HG03558 (cell line): ENCODE results near the gene LRRC4C.
"Not testable (repeated sequence)": the region's sequence is repeated elsewhere in the genome, so short reads cannot be mapped to it uniquely, and the experiment has no call there.

Experiments used
- ATAC-seq: cut with Tn5 transposase; IDR thresholded peaks from one replicate; pipeline ENCODE4 v1.9.1; 2021; ENCODE audit warnings: moderate number of reproducible peaks; ENCODE audit not compliant: unreplicated experiment; ENCODE audit errors: extremely low read depth

Gene LRRC4C

DNA sequence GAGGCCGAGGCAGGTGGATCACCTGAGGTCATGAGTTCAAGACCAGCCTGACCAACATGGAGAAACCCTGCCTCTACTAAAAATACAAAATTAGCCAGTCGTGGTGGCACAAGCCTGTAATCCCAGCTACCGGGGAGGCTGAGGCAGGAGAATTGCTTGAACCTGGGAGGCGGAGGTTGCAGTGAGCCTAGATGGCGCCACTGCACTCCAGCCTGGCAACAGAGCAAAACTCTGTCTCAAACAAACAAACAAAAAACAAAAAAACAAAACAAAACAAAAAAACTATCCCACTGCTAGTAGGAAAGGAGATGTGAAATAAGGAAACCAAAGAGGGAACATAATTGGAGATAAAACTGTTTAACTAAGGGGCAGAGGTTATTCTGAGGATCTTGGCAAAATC is 1291.6 kb downstream of the LRRC4C start:
- ATAC-seq = not testable (repeated sequence)

DNA sequence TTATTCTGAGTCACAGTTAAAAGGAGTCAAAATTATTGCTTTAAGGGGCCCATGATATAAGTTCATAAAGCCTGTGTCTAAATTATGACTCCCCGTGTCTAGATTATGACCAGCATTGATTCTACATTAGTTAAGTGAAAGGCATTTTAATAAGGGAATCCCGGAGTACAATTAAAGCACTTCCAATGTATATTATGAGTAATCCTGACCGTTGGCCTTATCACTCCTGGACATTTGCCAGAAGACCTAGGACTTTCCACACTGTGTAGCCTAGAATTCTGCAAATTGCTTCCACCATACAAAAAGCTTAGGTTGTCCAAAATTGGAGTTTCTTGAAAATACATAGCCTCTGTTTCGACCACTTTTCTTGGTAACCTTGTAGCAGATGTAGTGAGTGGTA is 1292.6 kb downstream of the LRRC4C start:
- ATAC-seq = no peak

DNA sequence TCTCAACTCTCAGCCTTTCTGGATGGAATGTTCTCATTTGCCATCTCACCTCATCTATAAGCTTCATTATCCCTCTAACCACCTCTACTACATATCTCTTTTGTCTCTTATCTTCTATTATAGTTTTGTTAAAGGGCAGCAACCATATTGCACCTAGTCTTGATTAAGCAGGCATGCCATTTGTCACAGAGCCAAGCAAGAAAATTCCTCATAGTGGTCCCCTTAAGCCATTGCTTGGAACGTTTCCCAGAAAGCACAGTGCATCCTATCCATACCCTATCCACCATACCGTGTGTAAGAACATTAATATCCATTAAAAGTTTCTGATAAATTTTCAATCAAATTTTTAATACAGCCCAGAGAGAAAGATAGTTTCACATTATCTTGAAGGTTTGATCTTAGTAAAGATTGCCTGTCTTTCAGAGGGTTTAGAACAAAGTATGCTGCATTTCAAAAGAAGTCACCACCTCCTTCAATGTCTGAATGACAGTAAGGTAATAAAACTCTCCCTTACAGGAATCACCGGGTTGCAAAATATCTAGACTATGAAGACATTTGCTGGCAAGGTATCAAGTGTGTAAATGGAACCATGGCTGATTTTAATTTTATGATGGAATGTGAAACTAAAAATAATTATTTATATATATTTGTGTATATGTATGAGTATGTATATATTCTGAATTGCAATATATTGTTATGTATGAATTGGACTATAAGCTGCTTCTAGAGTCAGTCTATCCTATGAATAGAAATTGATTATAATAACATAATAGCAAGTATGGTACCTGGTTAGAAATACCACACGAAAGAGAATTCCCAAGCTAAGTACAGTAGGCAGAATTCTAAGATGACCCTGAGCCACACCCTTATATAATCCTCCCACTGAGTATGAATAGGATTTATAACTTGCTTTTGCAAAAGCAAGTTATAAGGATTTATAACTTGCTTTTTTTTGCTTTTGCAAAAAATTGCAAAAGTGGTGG is 1296.3 kb downstream of the LRRC4C start:
- ATAC-seq = no peak

DNA sequence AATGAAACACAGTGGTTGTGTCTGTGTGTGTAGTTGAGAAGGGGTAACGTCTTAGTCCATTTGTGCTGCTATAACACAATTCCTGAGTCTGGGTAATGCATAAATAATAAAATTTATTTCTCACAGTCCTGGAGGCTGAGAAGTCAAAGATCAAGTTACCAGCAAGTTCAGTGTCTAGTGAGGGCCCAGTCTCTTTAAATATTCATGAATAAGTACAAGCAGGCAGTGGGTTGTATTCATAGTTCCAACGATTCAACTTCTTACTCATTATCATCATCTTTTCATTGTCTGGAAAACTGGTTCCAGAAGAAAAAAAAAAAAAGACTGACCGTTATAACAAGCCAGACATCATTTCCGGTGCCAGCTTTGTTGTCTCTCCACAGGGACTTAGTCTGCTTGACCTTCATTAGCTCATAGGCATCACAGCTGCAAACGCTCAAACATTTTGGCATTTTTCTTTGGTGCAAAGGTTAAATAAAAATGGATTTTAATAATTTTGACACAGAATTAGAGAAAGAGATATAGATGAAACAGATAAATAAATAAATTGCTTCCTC is 1297.5 kb downstream of the LRRC4C start:
- no peak for ATAC-seq

DNA sequence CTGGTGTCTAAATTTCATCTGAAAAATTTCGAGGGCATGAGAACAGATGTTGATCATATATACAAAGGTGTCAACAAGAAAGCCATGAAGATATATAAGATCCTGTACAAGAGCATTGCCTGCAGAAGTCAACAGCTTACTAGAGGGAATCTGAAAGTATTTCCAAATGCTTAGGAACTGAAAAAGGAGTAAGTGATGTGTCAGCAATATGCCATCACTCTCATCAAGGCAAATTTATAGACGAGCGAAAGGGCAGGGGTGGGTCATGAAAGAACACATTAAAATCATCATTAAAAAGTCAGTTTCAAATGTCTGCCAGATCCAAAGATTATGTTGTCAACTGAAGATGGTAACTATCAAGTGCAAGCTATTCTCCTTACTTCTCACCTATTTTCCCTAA is 1299.0 kb downstream of the LRRC4C start:
- no peak for ATAC-seq

DNA sequence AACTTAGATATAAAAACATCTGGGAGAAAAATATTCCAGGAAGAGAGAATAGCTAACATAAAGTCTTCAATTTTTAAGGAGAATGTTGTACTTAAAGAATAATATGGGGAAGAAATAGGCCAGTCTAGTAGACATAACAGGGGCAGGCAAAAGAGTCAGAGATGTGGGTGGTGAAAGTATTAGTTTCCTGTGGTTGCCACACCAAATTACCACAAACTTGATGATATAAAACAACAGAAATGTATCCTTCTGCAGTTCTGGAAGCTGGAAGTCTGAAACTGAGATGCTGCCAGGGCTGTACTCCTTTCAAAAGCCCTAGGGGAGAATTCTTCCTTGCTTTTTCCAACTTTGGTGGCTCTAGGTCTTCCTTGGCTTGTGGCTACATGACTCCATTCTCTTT is 1309.7 kb downstream of the LRRC4C start:
- ATAC-seq = no peak

DNA sequence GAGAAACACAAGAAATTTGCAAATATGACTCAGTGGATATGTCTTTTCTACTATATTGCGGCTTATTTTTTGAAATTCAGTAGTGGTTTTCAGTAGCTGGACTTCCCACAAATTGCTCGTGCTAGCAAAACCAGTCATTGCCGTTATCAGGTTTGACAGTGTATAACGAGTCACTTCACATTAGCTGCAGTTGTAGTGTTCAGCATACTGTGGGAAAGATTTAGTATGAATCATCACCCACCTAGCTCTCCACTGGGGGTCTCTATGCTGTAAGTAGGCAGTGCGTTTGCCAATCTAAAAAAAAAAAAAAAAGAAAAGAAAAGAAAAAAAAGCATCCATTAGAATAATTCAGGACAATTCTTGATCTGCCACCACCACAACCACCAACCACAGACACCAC is 1318.9 kb downstream of the LRRC4C start:
- no peak for ATAC-seq

DNA sequence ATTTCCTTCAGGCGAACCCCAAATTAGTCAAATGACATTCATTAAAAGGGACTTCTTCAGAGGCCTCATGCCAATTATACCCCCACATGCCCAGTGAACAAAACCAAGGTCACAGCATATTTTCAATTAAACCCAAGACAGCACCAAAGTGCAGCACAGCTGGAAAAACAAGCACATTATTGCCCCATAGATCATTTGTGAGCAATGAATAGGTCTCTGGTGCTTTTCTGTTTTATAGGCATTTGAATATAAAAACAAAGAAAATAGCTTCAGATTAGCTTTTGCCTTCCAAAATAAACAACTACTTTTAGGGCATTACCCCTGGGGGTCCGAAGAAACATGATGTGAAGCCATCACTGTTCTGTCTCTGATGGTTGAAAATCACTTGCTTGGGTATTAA is 1319.9 kb downstream of the LRRC4C start:
- no peak for ATAC-seq

DNA sequence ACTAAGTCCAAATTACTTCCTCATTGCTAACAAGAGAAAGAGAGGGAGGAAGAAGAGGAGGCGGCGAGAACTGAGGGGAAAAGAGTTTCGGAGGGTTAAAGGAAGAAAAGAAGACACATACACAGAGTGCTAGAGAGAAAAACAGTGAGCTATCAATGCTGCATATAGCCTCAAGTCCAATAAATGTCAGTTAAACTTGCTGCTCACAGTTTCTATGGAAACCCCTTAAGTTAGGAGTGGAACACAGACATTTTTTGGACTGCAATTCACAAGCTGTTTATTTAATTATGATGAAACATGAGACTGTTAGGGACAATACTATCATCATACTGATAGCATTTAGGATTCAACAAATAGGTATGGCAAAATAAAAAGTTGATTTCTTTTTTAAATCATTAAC is 1320.4 kb downstream of the LRRC4C start:
- ATAC-seq = no peak

DNA sequence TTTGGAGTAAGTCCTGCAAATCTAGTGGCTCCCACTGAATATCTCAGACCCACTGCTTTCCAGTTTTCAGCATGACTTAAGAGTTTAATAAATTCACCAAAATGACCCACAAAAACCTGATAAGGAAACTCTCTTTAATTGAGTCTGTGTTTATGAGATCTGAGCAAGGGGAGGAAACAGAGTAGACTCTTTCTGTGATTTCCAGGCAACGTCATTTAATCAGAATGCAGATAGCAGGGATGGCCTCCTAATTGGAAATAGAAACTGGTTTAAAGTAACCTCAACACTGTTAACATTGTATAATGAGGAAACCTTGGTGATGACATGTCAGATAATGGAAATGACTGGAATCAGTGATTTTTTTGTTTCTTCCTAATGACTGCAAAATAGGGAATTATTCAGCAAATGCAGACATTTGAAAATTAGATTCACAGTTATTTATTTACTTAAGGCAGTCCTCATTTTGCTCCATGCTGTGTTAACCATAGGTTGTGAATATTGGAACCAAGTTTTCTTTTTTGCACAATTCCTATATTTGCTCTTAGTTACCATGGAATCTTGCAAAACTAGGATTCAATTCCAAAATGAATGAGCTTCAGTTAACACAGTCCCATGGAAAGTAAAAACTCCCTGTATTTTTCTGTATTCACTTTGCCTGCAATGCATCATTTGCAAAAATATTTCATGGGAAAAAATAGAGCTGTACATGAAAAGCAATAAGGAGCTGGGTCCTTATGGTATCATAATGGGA is 1324.5 kb downstream of the LRRC4C start:
- no peak for ATAC-seq

DNA sequence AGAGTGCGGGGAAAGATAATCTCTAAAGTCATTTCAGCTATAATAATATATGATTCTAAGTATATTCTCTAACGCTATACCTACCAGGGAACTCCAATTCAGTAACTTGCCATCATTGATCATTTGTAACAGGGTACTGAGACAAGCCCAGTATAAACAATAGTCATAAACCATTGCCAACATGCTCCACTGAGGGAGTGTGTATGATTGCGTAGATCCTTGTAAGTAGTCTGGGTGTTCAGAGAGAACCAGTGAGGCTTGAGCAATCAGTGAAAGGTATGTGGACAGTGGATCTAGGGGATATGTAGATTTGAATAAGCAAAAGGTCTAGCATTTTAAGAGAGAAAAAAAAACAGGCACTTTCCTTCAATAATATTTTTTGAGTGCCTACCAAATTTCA is 1326.0 kb downstream of the LRRC4C start:
- no peak for ATAC-seq

DNA sequence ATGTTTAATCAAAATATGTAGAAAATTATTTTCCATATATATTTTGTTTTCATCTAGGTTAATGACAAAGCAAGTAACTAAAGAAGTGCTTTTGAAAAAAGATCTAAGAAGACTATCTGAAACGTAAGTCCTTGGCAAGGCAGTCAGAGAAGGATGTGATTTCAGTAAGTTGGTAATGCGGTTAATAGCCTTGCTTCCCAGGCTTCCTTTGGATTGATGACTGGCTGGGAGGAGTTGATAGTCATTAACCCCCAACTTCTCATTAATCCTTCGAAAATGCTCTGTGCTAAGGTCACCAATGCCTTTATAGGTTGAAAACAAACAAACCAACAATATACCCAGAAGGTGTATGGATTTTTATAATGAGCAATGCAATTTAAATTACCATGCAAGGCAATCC is 1326.5 kb downstream of the LRRC4C start:
- ATAC-seq = no peak

DNA sequence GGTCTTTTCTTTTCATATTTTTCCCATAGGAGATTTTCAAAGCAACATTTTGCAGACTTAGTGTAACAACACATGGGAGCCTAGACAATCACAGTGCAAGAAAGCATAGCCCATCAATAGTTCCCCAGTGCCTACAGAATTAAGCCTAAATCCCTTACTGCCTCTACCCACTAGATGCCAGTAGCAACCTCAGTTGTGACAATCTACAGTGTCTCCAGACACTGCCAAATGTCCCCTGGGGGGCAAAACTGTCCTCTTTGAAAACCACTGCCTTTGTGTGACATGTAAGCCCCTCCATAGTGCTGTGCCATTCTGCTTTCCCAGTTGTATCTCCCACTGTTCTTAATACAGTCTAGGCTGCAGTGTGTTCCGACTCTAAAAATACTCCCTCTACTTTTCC is 1329.0 kb downstream of the LRRC4C start:
- no peak for ATAC-seq

DNA sequence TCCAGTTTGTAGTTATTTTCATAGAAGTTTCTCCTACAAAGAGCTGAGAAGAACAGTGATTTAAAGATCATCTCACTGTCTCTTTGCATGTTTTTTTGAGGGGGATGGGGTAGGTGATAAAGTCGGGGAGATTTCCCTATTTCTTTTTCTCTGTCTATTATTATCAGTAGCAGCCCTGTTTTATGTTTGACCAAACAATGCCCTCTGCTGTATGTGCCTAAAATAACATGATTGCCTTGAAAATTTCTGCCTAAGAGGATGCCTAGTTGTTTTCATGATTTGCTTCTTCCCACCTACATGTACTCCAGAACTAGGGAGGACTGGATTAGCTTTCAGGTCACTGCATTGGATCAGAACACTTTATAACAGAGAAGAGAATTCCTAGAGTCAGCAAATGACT is 1330.2 kb downstream of the LRRC4C start:
- ATAC-seq = no peak

DNA sequence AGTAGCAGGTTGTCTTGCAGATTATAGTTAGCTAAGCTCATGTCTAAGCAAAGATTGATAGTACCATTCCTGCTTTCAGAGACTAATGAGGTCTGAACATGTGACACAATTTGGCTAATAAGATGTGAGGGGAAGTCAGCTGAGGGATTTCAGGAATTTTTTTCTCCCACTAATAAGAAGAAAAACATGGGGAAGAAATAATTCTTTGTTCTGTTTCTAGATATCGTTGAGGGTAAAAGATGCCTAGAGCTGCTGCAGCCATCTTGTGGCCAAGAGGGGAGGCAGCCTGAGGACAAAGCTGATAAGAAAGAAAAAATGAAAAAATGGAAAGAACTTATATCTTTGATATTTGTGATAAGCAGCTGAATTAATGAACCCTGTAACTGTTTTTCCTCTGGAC is 1334.4 kb downstream of the LRRC4C start:
- no peak for ATAC-seq

DNA sequence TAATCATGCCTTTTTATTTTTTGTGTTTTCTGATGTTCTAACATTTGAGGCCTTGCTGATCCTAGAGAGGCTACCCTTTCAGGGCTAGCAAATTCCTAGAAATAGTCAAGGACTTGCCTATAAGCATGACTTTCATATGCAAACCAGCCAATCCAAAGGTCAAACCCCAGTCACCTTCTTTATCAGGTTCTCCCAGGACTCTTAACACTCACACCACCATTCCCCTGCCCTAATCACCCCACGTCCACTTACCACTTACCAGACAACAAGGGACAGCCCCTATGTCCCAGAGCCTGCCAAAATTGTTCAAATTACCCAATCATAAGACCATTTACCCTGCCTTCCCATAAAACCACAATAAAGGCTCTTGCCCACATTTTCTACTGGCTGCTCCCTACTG is 1339.8 kb downstream of the LRRC4C start:
- no peak for ATAC-seq

DNA sequence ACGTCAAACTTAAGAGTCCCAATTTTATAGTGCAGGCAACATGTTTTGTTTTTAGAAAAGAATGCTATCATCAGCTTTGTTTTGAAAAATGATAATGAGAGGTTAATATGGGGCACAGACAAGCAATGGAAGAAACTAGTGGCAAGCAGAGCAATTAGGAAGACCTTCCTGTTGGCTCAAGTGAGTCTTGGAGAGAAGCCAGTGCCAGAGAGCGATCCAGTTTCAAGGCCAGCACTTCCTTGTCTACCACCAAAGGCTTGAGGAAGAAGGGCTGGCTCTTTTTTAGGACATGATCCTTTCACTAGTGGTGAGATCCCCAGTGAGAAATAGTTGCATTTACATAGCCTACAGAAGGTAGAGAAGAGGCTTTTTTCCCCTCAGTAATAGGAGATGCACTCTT is 1340.7 kb downstream of the LRRC4C start:
- ATAC-seq = no peak

DNA sequence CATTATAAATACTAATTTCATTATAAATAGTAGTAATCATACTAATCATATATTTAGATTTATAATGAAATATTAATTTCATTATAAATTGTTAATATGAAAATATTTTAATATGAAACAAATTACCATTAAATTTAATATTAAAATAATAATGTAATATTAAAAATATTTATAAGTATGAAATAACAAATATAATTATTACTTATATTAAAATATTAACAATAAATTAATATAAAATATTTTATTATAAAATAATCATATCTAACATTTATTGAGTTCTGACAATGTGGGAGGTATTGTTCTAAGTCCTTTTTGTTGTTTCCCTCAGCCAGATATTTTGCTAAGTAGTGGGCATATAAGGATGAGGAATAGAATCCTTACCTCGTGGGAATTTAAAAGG is 1341.4 kb downstream of the LRRC4C start:
- no peak for ATAC-seq

DNA sequence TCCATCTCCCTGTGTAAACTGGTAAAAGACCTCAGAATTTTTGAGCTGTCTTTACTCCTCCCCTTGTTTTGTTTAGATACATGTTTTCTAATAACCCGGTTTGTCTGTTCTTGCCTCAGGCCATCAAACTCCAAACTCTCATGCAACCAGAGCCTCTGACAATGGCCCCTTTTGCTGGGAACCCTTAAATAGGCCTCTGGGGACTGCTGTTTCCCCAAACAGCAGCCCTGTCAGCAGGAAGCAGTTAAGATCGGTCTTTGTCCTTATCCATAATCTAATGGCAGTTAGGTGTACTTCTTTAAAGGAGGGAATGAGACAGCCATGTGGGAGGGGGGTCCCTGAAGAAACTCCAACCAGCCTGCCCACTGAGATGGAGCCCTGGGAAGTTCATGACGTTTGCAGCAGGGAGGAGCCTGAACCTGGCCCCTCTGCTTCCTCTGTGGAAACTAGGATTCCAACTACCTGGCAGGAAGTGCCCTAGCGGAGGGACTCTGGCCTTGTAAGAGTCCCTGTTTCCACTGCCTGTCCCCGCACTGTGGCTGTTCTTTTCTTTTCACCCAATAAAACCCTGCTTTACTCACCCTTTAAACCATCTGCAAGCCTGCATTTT is 1354.4 kb downstream of the LRRC4C start:
- ATAC-seq = no peak

DNA sequence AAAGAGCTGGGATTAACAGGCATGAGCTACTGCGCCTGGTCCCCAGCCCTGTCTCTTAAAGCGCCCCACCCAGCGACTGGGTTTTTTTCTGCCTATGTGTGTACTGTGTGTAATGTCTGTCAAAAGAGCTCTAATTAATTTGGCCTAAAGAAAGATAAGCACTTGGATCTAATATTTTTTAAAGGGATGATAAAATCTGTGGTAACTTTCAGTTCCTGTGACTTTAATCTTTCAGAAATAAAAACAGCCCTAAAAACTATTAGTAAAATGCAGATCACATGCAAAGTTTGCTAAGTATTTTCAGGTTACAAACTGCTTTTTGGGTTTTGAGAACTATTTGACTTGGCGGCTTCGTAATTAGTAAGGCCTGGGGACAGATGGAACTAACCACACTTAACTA is 1358.7 kb downstream of the LRRC4C start:
- ATAC-seq = no peak

DNA sequence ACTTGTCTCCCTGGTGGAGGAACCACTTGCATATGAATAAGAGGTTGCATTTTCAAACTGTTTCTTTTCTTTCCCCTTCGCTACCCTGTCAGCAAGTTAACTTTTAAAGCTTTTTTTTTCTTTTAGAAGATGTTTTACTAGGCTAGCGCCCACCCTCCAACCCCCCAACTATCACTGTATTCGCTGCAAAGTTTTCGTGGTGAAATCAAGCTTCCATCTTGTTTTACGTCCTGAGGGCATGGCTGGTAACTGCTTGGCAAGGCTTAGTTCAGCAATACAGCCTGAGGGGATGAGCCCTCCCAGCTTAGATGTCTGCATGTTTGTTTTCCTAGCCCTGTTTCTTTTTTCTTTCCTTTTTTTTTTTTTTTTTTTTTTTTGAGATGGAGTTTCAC is 1359.3 kb downstream of the LRRC4C start:
- no peak for ATAC-seq
